Endothelial cell of umbilical vein (primary cell): ENCODE results near the gene LRP2. TPM values are rescaled to one million over a fixed set of nuclear protein-coding genes. Genes with fewer than 3 reads are reported as not detected.

ENCODE experiments used
- BruUV-seq: library from RNA; stranded (reverse); fragments of 400-500 nt; replicated peaks from 2 replicates; lab custom pipeline; 2021; lab: Mats Ljungman, UMichigan
- CTCF ChIA-PET: fragments of 300-600, 350-600 bp; sonication (Branson Sonifier 250); formaldehyde crosslinking; loops from one replicate; lab custom pipeline; 2021; ENCODE audit warnings: antibody characterized with exemption, inconsistent platforms; lab: Charles Lee
- POLR2A ChIA-PET: fragments of 300-600, 350-600 bp; sonication (Branson Sonifier 250); formaldehyde crosslinking; loops from one replicate; lab custom pipeline; 2021; ENCODE audit warnings: antibody characterized with exemption, inconsistent platforms; lab: Charles Lee
- DNase-seq: peaks from one replicate; pipeline ENCODE4 v3.0.0-alpha.2; 2011; ENCODE audit warnings: low read depth, low spot score
- FAIRE-seq: peaks from 2 replicates; lab custom pipeline; 2011; peaks lifted over from hg19 to GRCh38; lab: Jason Lieb, UNC
- H2AFZ ChIP-seq: 2 replicates; pipeline ENCODE4 v1.6.0; 2012; ENCODE audit warnings: low read depth, low read length, control low read depth, inconsistent platforms
- H3K27ac ChIP-seq: 2 replicates; pipeline ENCODE4 v1.5.1; 2011; ENCODE audit warnings: low read depth, mild to moderate bottlenecking, control low read depth, low read length, moderate library complexity; ENCODE audit not compliant: insufficient read depth
- H3K27me3 ChIP-seq, 2 experiments: 2 replicates each; pipeline versions ENCODE4 v1.6.0 to v1.6.1; 2011; ENCODE audit warnings: low read length in 2 of 2, mixed read lengths in 1 of 2; ENCODE audit not compliant: control insufficient read depth in 2 of 2, insufficient read depth in 2 of 2
- H3K36me3 ChIP-seq, 2 experiments: 2 replicates in 1 of 2; 3 replicates in 1 of 2; pipeline ENCODE4 v1.5.1; 2011; ENCODE audit warnings: low read length in 2 of 2, mild to moderate bottlenecking in 1 of 2, moderate library complexity in 1 of 2; ENCODE audit not compliant: control insufficient read depth in 2 of 2, insufficient read depth in 2 of 2; ENCODE audit errors: extremely low read depth in 1 of 2
- H3K4me1 ChIP-seq: 3 replicates; pipeline ENCODE4 v1.5.1; 2011; ENCODE audit warnings: mild to moderate bottlenecking, low read length; ENCODE audit not compliant: control insufficient read depth, insufficient read depth; ENCODE audit errors: extremely low read depth
- H3K4me2 ChIP-seq: 2 replicates; pipeline ENCODE4 v1.6.1; 2011; ENCODE audit warnings: low read length, control low read depth, mixed read lengths; ENCODE audit not compliant: insufficient read depth
- H3K4me3 ChIP-seq, 3 experiments: fragments of 200-600 bp in 1 of 3; sonication (generic), shearing (Covaris generic) in 1 of 3; replicated peaks in 1 of 3; 2 replicates each; pipeline ENCODE4 v1.5.1; 2011 to 2016; ENCODE audit warnings: control low read depth in 3 of 3, low read length in 3 of 3, mild to moderate bottlenecking in 2 of 3, inconsistent platforms in 1 of 3, low read depth in 1 of 3, moderate library complexity in 1 of 3; ENCODE audit not compliant: insufficient read depth in 1 of 3
- H3K79me2 ChIP-seq: 2 replicates; pipeline ENCODE4 v1.6.0; 2012; ENCODE audit warnings: low read length, inconsistent platforms; ENCODE audit not compliant: control insufficient read depth, insufficient read depth
- H3K9ac ChIP-seq: replicated peaks from 2 replicates; pipeline ENCODE3; 2011; ENCODE audit warnings: low read length, control low read depth; ENCODE audit not compliant: insufficient read depth; ENCODE audit errors: extremely low read depth
- H3K9me1 ChIP-seq: replicated peaks from 3 replicates; pipeline ENCODE4 v1.6.0; 2011; ENCODE audit warnings: mild to moderate bottlenecking, low read length; ENCODE audit not compliant: control insufficient read depth, insufficient read depth; ENCODE audit errors: extremely low read depth
- H3K9me3 ChIP-seq: replicated peaks from 2 replicates; pipeline ENCODE4 v1.5.1; 2012; ENCODE audit warnings: low read length, inconsistent platforms; ENCODE audit not compliant: control insufficient read depth, insufficient read depth
- H4K20me1 ChIP-seq: replicated peaks from 2 replicates; pipeline ENCODE3; 2011; ENCODE audit warnings: mild to moderate bottlenecking, low read length; ENCODE audit not compliant: control insufficient read depth, insufficient read depth; ENCODE audit errors: extremely low read depth
- CTCF ChIP-seq, 2 donors: IDR thresholded peaks; 1 replicate in 1 of 2; 2 replicates in 1 of 2; pipeline ENCODE4 v1.5.1; 2011; ENCODE audit warnings: low read length in 2 of 2, mild to moderate bottlenecking in 2 of 2, moderate library complexity in 2 of 2, control low read depth in 1 of 2, inconsistent platforms in 1 of 2, low read depth in 1 of 2; ENCODE audit not compliant: insufficient read depth in 1 of 2; ENCODE audit errors: extremely low read depth in 1 of 2
- EZH2 ChIP-seq: IDR thresholded peaks from 2 replicates; pipeline ENCODE4 v1.6.1; 2012; ENCODE audit warnings: borderline replicate concordance, low read depth, mild to moderate bottlenecking, moderate library complexity, low read length, inconsistent platforms; ENCODE audit not compliant: severe bottlenecking
- FOS ChIP-seq: IDR thresholded peaks from 2 replicates; pipeline ENCODE4 v1.6.1; 2011; ENCODE audit warnings: mild to moderate bottlenecking, low read length, moderate library complexity, borderline replicate concordance; ENCODE audit not compliant: insufficient read depth
- JUN ChIP-seq: IDR thresholded peaks from 2 replicates; pipeline ENCODE4 v1.6.1; 2011; ENCODE audit warnings: borderline replicate concordance, low read depth; ENCODE audit not compliant: insufficient read length, insufficient read depth
- dilution Hi-C: fragments of 300-500 bp; cut with MboI; formaldehyde crosslinking; loops from one replicate; pipeline ENCODE4 v1.15.0; 2019; ENCODE audit warnings: low sequenced_read_pairs; ENCODE audit not compliant: extremely low pct_ligation_motif_present
- intact Hi-C: fragments of 100-400 bp; cut with micrococcal nuclease; formaldehyde crosslinking; loops from one replicate; pipeline ENCODE4 v1.10.0; 2022
- polyA plus RNA-seq, 4 experiments: library from polyadenylated mRNA; depleted of rRNA in 3 of 4; stranded (reverse) in 3 of 4; unstranded in 1 of 4; fragments of >200 nt; gene quantifications; 2 replicates each; pipeline versions ENCODE4 v1.2.1 to v1.2.3, GENCODE V29; 2011 to 2012; ENCODE audit warnings: missing spikeins in 1 of 4
- total RNA-seq: library from RNA; stranded (reverse); gene quantifications from 2 replicates; pipeline ENCODE4 v1.2.3, GENCODE V29; 2021
- TF ChIP-seq, protein P1 (sequence below): IDR thresholded peaks from 2 replicates; pipeline ENCODE4 v1.6.1; 2011; ENCODE audit not compliant: insufficient read depth, insufficient read length

Gene LRP2
- total and polyA plus RNA-seq, 2 donors (not counting 3 experiments of a cell fraction or from before 2014, with no cell fraction given): not detected

DNA sequence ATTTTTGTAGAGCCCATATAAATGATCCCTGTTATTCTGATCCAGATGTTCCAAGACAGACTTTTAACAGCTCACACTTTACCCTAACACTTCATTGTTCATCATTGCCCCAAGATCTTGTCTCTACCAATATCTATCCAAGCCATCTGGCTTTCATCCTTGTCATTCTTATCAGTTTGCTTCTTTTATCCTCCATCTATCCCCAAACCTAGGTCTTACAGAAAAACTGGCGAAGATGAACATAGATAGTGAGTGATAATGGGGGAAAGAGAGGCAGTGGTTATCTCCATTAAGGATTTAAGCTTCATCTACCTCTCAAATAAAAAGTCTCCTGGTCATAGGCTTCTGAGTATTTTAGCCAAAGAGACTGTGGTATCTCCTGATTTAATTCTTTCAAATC is 203.5 kb downstream of the LRP2 start:
- no peaks in the 10 kb centered on the region for H3K9me1 ChIP-seq
- H2AFZ ChIP-seq: no peak overlapping the region
- TF ChIP-seq, protein P1, sequence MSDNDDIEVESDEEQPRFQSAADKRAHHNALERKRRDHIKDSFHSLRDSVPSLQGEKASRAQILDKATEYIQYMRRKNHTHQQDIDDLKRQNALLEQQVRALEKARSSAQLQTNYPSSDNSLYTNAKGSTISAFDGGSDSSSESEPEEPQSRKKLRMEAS: no peak
- no peak for TF ChIP-seq FOS
- TF ChIP-seq JUN: no peak
- POLR2A ChIA-PET: no interaction called here
- no peaks in the 10 kb centered on the region for H3K36me3 ChIP-seq
- no peak for FAIRE-seq
- H4K20me1 ChIP-seq: no peaks in the 10 kb centered on the region
- no TSS peak for BruUV-seq
- intact Hi-C loops: no loop called here
- no peak for DNase-seq
- H3K79me2 ChIP-seq: no peaks in the 10 kb centered on the region
- dilution Hi-C loops: no loop called here
- CTCF ChIA-PET: interaction anchor here (1.2 kb wide), 1 partner anchor 17 kb away, joined by 3 read pairs; no protein-coding TSS in a partner anchor
- no peak overlapping the region for H3K4me3 ChIP-seq
- no peak overlapping the region for H3K27ac ChIP-seq
- no peak overlapping the region for H3K4me2 ChIP-seq
- no peaks in the 10 kb centered on the region for H3K9me3 ChIP-seq
- H3K27me3 ChIP-seq: peaks cover 2 to 3% of the 10 kb centered on the region in 2 experiments
- no peak overlapping the region for H3K9ac ChIP-seq
- H3K4me1 ChIP-seq: no peaks in the 10 kb centered on the region

- ChIA-PET POLR2A (no interaction called here), CTCF (interaction anchor here (0.7 to 1.0 kb wide), 2 partner anchors 37 to 76 kb away, joined by 3 read pairs; no protein-coding TSS in a partner anchor)
- H3K9me1 ChIP-seq: no peaks in the 10 kb centered on the region
- BruUV-seq: no TSS peak
- no peak overlapping the region for H3K27ac ChIP-seq
- dilution Hi-C loops (no loop called here), intact Hi-C loops (loop anchor here (2.0 kb wide), 1 partner anchor 31 kb away; no protein-coding TSS in a partner anchor)
- peaks cover 5% of the 10 kb centered on the region in 2 experiments for H3K27me3 ChIP-seq
- TF ChIP-seq CTCF (IDR thresholded peaks at IDR 0.05; ENCODE audit: extremely low read depth in 1 of 2, insufficient read depth in 1 of 2, low read depth in 1 of 2, low read length in 2 of 2): no peak
- no peak for TF ChIP-seq EZH2
- TF ChIP-seq, protein P1: no peak
- no peak for TF ChIP-seq JUN
- no peak for TF ChIP-seq FOS
- no peak for FAIRE-seq
- H3K79me2 ChIP-seq: no peaks in the 10 kb centered on the region
- H3K36me3 ChIP-seq: no peaks in the 10 kb centered on the region
- no peaks in the 10 kb centered on the region for H3K9me3 ChIP-seq
- H3K4me3 ChIP-seq: no peak overlapping the region
- no peak overlapping the region for H3K9ac ChIP-seq
- no peak for DNase-seq
- no peak overlapping the region for H3K4me2 ChIP-seq
- no peaks in the 10 kb centered on the region for H3K4me1 ChIP-seq
- H4K20me1 ChIP-seq: no peaks in the 10 kb centered on the region
- no peak overlapping the region for H2AFZ ChIP-seq
Observed at GRCh38 chr2:169146220-169146619, 216.1 kb downstream of the LRP2 start.
